Hepatocyte (in vitro differentiated cells): Measurements from ENCODE around the gene XPNPEP1. TPM values are rescaled to one million over a fixed set of nuclear protein-coding genes. Genes with fewer than 3 reads are reported as not detected.
A peak's percentile ranks its signal among the peaks of the same experiment; 100 is the strongest.

ENCODE experiments used
- DNase-seq: peaks from one replicate; pipeline ENCODE4 v3.0.0-alpha.2; 2016; ENCODE audit warnings: low spot score
- H2AFZ ChIP-seq: fragments of 200-600 bp; sonication (generic); 2 replicates; pipeline ENCODE4 v1.6.0; 2016; ENCODE audit warnings: antibody characterized with exemption, mild to moderate bottlenecking
- H3K27ac ChIP-seq: fragments of 200-600 bp; sonication (generic); 2 replicates; pipeline ENCODE4 v1.5.1; 2016; ENCODE audit warnings: mild to moderate bottlenecking
- H3K27me3 ChIP-seq: fragments of 200-600 bp; sonication (generic); 2 replicates; pipeline ENCODE4 v1.6.1; 2016
- H3K36me3 ChIP-seq: fragments of 200-600 bp; sonication (generic); replicated peaks from 2 replicates; pipeline ENCODE4 v1.5.1; 2016; ENCODE audit warnings: low read depth; ENCODE audit not compliant: insufficient read depth
- H3K4me1 ChIP-seq: fragments of 200-600 bp; sonication (generic); 2 replicates; pipeline ENCODE4 v1.5.1; 2016; ENCODE audit warnings: mild to moderate bottlenecking, moderate library complexity; ENCODE audit not compliant: insufficient read depth
- H3K4me2 ChIP-seq: fragments of 200-600 bp; sonication (generic); 2 replicates; pipeline ENCODE4 v1.6.0; 2016
- H3K4me3 ChIP-seq: fragments of 200-600 bp; sonication (generic); 2 replicates; pipeline ENCODE4 v1.5.1; 2016; ENCODE audit warnings: mild to moderate bottlenecking
- H3K79me2 ChIP-seq: fragments of 200-600 bp; sonication (generic); 2 replicates; pipeline ENCODE4 v1.6.0; 2017; ENCODE audit warnings: mild to moderate bottlenecking
- H3K9me2 ChIP-seq: fragments of 200-600 bp; sonication (generic); replicated peaks from 2 replicates; pipeline ENCODE4 v1.6.0; 2017; ENCODE audit warnings: mild to moderate bottlenecking; ENCODE audit not compliant: insufficient read depth
- H3K9me3 ChIP-seq: fragments of 200-600 bp; sonication (generic); 2 replicates; pipeline ENCODE4 v1.5.1; 2016; ENCODE audit warnings: low read depth, mild to moderate bottlenecking
- H4K20me1 ChIP-seq: fragments of 200-600 bp; sonication (generic); 2 replicates; pipeline ENCODE4 v1.6.0; 2016; ENCODE audit warnings: mild to moderate bottlenecking; ENCODE audit not compliant: insufficient read depth, poor library complexity, severe bottlenecking
- CTCF ChIP-seq: fragments of 200-600 bp; sonication (generic); IDR thresholded peaks from 2 replicates; pipeline ENCODE4 v1.5.1; 2016; ENCODE audit warnings: antibody characterized with exemption, mild to moderate bottlenecking; ENCODE audit not compliant: poor library complexity
- EZH2 ChIP-seq: fragments of 200-600 bp; sonication (generic); IDR thresholded peaks from 2 replicates; pipeline ENCODE4 v1.6.1; 2016; ENCODE audit warnings: antibody characterized with exemption, mild to moderate bottlenecking, borderline replicate concordance
- EZH2phosphoT487 ChIP-seq: fragments of 200-600 bp; sonication (generic); IDR thresholded peaks from one replicate; pipeline ENCODE4 v1.6.1; 2018; ENCODE audit warnings: antibody characterized with exemption, mild to moderate bottlenecking, low read depth, moderate library complexity; ENCODE audit not compliant: unreplicated experiment, severe bottlenecking
- WGBS: methylation state at CpG from one replicate; pipeline ENCODE4 v1.1.6; 2016; ENCODE audit warnings: low lambda C conversion rate; ENCODE audit errors: missing lambda C conversion rate; 5-methylcytosine and 5-hydroxymethylcytosine counted together
- polyA plus RNA-seq: library from polyadenylated mRNA; unstranded; fragments of >200 nt; fragmentation: Nextera tagmentation; extraction: Ambion mirVana; gene quantifications from 2 replicates; pipeline ENCODE4 v1.2.1, GENCODE V29; 2016
- total RNA-seq: library from RNA; depleted of rRNA; stranded (reverse); fragments of >200 nt; gene quantifications from 2 replicates; pipeline ENCODE4 v1.2.3, GENCODE V29; 2014

Gene XPNPEP1
- total and polyA plus RNA-seq, 2 experiments from 2014 or later = 55.5 to 99.4 TPM

- peak; percentile 57 for DNase-seq
- H3K4me3 ChIP-seq = no peak overlapping the region
- peak overlapping the region; percentile 72 for H3K27ac ChIP-seq
- no peaks in the 10 kb centered on the region for H4K20me1 ChIP-seq
- peaks cover 56% of the 10 kb centered on the region for H3K79me2 ChIP-seq
- no peak overlapping the region for H3K4me2 ChIP-seq
- 53% methylated on average over 9 of the region's 9 CpGs for WGBS
- no peaks in the 10 kb centered on the region for H3K9me3 ChIP-seq
- H3K27me3 ChIP-seq = no peaks in the 10 kb centered on the region
- peaks cover 6% of the 10 kb centered on the region for H3K4me1 ChIP-seq
- no peaks in the 10 kb centered on the region for H3K9me2 ChIP-seq
- TF ChIP-seq CTCF (no peak), EZH2phosphoT487 (no peak), EZH2 (no peak)
- no peaks in the 10 kb centered on the region for H3K36me3 ChIP-seq
- H2AFZ ChIP-seq = no peak overlapping the region
Measured at GRCh38 chr10:109892931-109893330, 30.4 kb downstream of the XPNPEP1 start.

- Histone ChIP-seq H4K20me1 (no peaks in the 10 kb centered on the region), H3K9me3 (no peaks in the 10 kb centered on the region), H3K9me2 (no peaks in the 10 kb centered on the region), H3K27me3 (no peaks in the 10 kb centered on the region), H3K27ac (peak overlapping the region; percentile 52), H3K4me2 (no peak overlapping the region), H3K4me1 (peaks cover 6% of the 10 kb centered on the region), H3K36me3 (no peaks in the 10 kb centered on the region), H3K79me2 (peaks cover 47% of the 10 kb centered on the region), H2AFZ (no peak overlapping the region), H3K4me3 (no peak overlapping the region)
- TF ChIP-seq EZH2 (no peak), CTCF (no peak), EZH2phosphoT487 (no peak)
- DNase-seq = no peak
- 92% methylated on average over 4 of the region's 4 CpGs for WGBS
Measured at GRCh38 chr10:109892117-109892516, 31.2 kb downstream of the XPNPEP1 start.

GRCh38 chr10:109891105-109891504 is 32.2 kb downstream of the XPNPEP1 start:
- Histone ChIP-seq H3K4me2 (no peak overlapping the region), H3K79me2 (peaks cover 37% of the 10 kb centered on the region), H3K27ac (peak overlapping the region; percentile 26), H3K9me3 (no peaks in the 10 kb centered on the region), H3K4me3 (no peak overlapping the region), H3K4me1 (peaks cover 6% of the 10 kb centered on the region), H3K36me3 (no peaks in the 10 kb centered on the region), H3K9me2 (no peaks in the 10 kb centered on the region), H2AFZ (no peak overlapping the region), H3K27me3 (no peaks in the 10 kb centered on the region), H4K20me1 (no peaks in the 10 kb centered on the region)
- no peak for DNase-seq
- TF ChIP-seq EZH2phosphoT487 (no peak), EZH2 (no peak), CTCF (no peak)
- 87% methylated on average over 2 of the region's 2 CpGs for WGBS

GRCh38 chr10:109889867-109890266 is 33.4 kb downstream of the XPNPEP1 start:
- no peak overlapping the region for H3K4me3 ChIP-seq
- no peaks in the 10 kb centered on the region for H3K27me3 ChIP-seq
- H3K27ac ChIP-seq = no peak overlapping the region
- H3K4me1 ChIP-seq = peaks cover 6% of the 10 kb centered on the region
- H2AFZ ChIP-seq = no peak overlapping the region
- no peaks in the 10 kb centered on the region for H4K20me1 ChIP-seq
- 90% methylated on average over 4 of the region's 4 CpGs for WGBS
- no peaks in the 10 kb centered on the region for H3K9me3 ChIP-seq
- H3K4me2 ChIP-seq = no peak overlapping the region
- peaks cover 25% of the 10 kb centered on the region for H3K79me2 ChIP-seq
- TF ChIP-seq CTCF (no peak), EZH2phosphoT487 (no peak), EZH2 (no peak)
- DNase-seq = no peak
- H3K9me2 ChIP-seq = no peaks in the 10 kb centered on the region
- no peaks in the 10 kb centered on the region for H3K36me3 ChIP-seq
